Eye (tissue), 1 donor: ENCODE results near the gene RNPEPL1.
"Not testable (repeated sequence)": the region's sequence is repeated elsewhere in the genome, so short reads cannot be mapped to it uniquely, and the experiment has no call there.

Experiments
- DNase-seq: peaks from one replicate; pipeline ENCODE4 v3.0.0-alpha.2; 2015

RNPEPL1 gene

GRCh38 chr2:240538031-240538780, 30.1 kb upstream of the RNPEPL1 start:
- DNase-seq = no peak

GRCh38 chr2:240539101-240539500, 29.2 kb upstream of the RNPEPL1 start:
- DNase-seq = not testable (repeated sequence)

DNA sequence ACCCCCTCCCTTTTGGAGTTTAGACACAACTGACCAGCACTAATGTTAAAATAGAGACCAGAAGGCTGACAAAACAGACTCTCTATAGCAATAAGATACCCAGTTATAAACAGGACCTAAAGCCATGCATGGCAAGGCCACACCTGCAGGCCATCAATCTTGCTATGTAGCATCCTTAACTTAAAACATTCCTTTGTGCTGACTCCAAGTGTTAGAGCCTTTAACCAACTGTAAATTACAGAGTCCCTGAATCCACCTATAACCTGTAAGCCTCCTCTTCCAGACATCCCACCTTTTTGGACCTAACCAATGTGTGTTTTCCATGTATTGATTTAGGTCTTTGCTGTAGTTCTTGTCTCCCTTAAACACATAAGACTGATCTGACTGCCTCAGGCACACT, 28.4 kb upstream of the RNPEPL1 start:
- no peak for DNase-seq

DNA sequence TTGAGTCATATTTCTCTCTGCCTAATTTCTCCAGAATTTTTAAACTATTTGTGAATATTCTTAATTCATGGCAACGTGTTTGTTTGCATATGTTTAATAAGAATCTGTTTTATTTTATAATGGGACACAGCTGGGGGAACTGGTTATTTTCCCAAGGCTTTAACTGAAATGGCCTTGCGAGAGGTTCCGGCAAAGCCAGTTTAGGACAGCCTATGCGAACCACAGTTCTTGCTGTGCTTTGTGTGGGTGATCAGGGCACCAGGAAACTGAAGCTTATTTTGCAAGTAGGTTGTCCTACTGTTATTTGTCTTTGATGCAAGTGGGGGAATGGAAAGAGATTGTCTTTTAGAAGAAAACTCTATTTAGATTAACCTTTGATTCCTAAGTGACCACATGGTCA, 17.0 kb upstream of the RNPEPL1 start:
- DNase-seq = no peak

DNA sequence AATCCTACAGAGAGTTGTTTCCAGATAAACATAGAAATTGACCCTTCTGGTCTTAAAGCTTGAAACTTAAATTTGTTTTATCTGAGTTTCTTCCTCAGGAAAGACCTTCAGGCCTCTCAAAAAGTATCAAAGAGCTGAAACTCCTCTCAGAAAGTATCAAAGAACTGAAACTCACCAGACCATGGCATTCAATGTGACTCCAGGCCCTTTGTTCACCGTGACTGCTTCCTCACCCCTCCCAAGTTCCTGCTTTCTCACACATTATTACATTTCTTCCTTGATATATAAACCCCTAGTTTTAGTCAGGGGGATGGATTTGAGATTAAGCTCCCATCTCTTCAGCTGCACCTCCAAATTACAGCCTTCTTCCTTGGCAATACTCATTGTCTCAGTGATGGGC, 16.5 kb upstream of the RNPEPL1 start:
- DNase-seq = no peak

GRCh38 chr2:240553956-240554480, 14.3 kb upstream of the RNPEPL1 start:
- DNase-seq = no peak

DNA sequence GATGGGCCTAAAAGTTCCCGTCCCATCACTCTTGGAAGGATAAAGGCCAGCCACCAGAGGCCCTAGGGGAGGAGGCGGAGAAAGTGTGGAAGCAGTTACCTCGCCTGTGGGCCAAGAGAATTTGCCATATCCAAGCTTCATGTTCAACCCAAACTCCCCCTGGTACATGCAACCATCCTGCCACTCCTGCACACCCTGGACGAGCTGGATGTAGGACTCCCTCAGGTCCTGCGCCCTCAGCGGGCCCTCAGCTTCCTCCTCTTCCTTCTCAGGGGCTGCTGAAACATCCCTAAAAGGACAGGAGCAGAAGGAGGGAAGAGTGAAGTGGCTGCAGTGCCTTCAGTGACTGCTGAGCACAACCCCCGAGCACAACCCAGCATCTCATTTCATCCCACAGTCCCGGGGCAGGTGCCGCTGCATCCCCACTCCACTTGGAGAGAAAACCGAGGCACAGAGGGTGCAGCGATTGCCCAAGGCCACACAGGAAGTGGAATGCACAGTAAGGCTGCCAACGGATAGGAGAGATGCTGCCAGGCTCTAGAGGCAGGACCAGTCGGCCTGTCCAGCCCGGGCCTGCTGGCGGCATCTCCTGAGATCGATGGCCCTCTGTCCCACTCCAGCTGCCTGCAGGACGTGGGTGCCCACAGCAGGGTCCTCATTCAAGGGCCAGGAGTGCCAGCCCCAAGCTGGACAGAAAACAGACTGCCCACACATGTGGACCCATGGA, 13.4 kb upstream of the RNPEPL1 start:
- no peak for DNase-seq

DNA sequence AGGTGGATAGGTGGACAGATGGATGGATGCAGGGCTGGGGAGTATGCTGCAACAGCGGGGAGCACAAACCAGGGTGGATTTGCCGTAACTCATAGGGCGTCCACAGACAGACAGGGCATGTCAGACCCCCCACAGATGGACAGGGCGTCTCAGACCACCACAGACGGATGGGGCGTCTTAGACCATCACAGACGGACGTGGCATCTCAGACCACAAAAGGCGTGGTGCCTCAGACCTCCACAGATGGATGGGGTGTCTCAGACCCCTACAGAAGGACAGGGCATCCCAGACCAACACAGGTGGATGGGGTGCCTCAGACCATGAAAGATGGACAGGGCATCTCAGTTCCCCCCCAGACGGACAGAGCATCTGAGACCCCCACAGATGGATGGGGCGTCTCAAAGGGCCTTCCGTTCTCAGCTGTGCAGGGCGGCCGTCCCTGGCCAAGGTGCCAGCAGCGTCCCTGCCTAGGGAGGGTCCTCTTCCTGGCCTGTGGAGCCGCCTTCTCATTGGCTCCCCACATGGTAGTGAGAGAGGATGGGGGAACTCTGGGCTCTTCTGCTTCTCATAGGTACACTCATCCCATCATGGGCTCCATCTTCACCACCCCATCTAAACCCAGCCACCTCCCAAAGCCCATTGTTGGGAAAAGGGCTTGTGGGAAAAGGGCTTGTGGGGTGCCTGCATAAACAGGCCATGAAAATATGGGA, 12.6 kb upstream of the RNPEPL1 start:
- no peak for DNase-seq

- peak; percentile 72 for DNase-seq
These were observed 11.7 kb upstream of the RNPEPL1 start for GRCh38 chr2:240556553-240557100.

- DNase-seq = peak; percentile 39
These were observed 11.1 kb upstream of the RNPEPL1 start for GRCh38 chr2:240557101-240557751.

- peak; percentile 89 for DNase-seq
These were observed 10.5 kb upstream of the RNPEPL1 start, which contains the start of gene ANKMY1 for GRCh38 chr2:240557808-240558207. Gene ANKMY1, minus strand, starts transcription at chr2:240557988. Its CDS starts 653 bp downstream, at chr2:240557335.

DNA sequence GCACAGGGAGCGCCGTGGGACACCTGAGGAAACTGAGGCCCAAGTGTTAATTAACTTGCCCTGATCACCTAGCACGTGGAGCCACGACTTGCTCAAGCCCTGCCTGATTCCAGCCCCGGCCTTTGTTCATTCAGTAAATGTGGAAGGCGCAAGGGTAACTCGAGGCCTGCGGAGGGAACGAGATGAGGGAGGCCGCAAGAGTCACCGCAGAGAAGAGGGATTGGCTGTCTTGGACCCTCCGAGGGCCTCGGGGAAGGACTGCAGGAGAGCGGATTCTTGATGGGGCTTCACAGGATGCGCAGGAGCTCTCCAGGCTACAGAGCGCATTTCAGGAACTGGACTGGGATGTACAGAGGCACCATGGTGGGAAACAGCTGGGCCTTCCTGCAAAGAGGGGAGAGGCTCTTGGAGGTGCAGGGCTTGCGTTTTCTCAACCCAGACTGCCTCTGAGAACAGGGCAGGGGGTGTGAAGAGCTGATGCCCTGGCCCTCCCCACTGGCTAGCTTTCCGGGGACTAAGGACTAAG, 10.0 kb upstream of the RNPEPL1 start:
- DNase-seq = no peak

DNA sequence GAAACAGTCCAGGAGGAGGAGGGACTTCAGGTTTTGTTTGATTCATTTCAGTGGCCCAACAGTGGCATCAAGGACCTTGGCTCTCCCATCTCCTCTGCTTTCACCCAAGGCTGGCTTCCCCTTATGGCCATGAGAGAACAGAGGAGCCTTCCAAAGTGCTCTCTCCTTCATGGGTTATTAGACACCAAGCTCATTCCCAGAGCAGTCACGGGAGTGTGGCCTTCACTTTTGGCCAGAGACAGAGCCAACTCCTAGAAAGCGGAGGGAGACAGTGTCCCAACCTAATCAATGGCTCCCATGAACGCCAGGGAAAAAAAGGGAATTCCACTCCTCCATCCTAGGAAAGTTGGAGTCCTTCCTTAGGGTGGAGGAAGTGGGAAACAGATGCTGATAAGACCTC, 9.0 kb upstream of the RNPEPL1 start:
- no peak for DNase-seq

- peak; percentile 93 for DNase-seq
These were observed 8.2 kb upstream of the RNPEPL1 start, which contains the start of gene DUSP28 for GRCh38 chr2:240560084-240560479. Gene DUSP28, plus strand, starts transcription at chr2:240560357. Its CDS starts 328 bp downstream, at chr2:240560685.

DNA sequence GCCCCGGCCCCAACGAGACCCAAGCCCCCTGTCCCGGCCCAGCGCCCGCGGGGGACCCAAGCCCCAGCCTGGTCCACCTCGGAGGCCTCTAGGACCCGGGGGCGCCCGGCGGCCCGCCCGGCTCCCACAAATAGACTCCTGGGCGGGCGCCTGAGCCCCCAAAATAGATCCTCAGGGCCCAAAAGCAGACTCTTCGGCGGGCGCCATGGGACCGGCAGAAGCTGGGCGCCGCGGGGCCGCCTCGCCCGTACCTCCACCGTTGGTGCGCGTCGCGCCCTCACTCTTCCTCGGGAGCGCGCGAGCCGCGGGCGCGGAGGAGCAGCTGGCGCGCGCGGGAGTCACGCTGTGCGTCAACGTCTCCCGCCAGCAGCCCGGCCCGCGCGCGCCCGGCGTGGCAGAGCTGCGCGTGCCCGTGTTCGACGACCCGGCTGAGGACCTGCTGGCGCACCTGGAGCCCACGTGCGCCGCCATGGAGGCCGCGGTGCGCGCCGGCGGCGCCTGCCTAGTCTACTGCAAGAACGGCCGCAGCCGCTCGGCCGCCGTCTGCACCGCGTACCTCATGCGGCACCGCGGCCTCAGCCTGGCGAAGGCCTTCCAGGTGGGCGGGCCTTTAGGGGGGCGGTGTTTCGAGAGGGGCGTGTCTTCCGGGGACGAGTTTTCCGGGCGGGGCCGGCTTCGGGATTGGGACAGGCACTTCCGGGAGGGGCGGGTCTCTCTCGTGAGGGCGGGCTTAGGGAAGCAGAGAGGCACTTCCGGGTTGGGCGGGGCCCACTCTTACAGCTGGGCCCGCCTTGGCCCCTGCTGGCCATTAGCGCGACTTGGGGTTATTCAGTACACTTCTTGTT, 7.6 kb upstream of the RNPEPL1 start:
- DNase-seq = peak; percentile 99

DNA sequence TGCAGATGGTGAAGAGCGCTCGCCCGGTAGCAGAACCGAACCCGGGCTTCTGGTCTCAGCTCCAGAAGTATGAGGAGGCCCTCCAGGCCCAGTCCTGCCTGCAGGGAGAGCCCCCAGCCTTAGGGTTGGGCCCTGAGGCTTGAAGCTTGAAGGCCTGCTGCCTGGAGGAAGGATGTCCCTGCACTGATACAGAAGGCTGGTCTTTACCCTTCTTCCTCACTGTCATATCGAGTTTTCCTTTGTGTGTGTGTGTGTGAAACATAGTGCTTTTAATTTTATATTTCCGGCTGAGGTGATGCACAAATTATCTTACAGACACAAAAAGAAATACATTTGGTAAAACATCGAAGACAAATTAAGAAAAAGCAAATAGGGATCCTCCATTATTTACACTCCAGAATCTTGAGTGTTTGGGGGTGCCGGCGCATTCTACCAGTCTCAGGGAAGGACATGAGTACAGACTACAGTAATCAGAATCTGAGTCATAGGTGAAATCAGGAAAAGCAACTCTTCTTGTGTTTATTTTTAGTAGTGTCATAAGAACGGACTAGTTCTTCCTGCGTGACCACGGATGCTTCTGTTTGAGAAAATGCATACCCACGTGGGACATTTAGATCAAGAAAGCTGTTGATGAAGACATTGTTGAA, 6.8 kb upstream of the RNPEPL1 start:
- no peak for DNase-seq

GRCh38 chr2:240563231-240563630, 5.1 kb upstream of the RNPEPL1 start:
- not testable (repeated sequence) for DNase-seq

- no peak for DNase-seq
These were observed 4.2 kb upstream of the RNPEPL1 start for GRCh38 chr2:240563951-240564560.

DNA sequence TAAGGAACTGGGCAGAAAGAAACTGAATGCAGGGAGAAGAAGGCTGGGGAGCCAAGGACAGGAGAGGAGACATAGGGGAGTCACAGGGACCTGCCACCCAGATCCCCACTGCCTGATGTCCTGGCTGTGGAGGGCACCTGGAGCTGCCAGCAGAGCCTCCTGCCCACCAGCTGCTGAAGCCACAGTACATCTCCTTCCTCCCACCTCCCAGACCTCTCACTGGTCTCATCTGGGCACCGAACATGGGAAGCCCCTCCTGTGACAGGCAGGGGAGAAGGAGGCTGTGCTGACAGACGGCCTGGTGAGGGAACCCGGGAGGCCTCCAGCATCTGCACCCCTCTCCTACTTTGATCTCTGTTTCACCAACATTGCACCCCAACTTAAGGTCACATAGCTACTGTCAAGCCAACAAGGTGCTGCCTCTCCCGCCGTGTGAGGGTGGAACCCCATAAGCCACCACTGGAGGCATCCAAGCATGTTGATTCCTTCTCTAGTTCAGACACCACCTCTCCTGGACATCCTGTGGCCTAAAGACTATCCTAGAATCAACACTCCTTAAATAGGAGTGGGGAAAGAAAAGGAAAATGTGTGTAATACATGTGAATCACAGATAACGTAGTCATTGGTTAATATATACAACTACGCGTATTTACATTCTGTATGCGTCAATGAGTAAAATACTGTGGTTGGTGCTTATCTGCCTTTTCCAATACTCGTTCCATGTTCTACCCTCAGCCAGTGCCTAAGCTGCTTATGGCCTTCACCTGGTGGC, 3.5 kb upstream of the RNPEPL1 start:
- DNase-seq = no peak
